Measurements from ENCODE around the gene ANKS1B. TPM values are rescaled to one million over a fixed set of nuclear protein-coding genes. Genes with fewer than 3 reads are reported as not detected.

ANKS1B gene
- total and polyA plus RNA-seq, 2 of the 4 experiments (the other 2 are of a cell fraction), result 0.17 to 0.18 TPM

DNA sequence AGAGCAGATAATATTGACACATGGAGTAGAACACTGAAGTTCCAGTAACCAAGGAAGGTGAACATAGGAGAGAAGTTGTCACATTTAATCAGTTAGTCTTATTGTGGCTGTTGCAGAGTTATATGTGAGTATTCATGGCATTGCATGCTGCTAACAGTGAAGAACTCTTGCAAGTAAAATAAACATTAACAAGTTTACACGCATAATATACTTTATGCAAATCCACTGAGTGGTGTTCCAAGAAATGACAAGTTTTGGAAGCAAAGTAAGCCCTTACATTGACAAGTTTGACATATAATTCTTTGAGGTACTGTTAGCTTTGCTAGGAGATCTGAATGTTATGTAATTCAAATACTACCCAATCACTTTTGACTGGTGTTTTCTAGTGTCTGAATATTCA, 125.6 kb downstream of the ANKS1B start:
- H4K91ac ChIP-seq (ENCODE audit: insufficient read depth, low read depth, low read length), result no peak overlapping the region
- H3K4me3 ChIP-seq (ENCODE audit: insufficient read depth, low read depth, low read length), result no peak overlapping the region
- BruUV-seq (replicated peaks), result no TSS peak
- H2BK15ac ChIP-seq (ENCODE audit: low read depth, low read length), result no peak overlapping the region
- dilution Hi-C loops (cut with HindIII; ENCODE audit: low sequenced_read_pairs, unreplicated experiment), result no loop called here
- no peaks in the 10 kb centered on the region for H3K79me1 ChIP-seq (ENCODE audit: low read depth in 1 of 2, low read length in 2 of 2)
- no peak overlapping the region for H3K14ac ChIP-seq (replicated peaks; ENCODE audit: low read depth, low read length)
- no peaks in the 10 kb centered on the region for H4K20me1 ChIP-seq (ENCODE audit: insufficient read depth, low read length)
- no peak overlapping the region for H2BK5ac ChIP-seq (ENCODE audit: low read depth, low read length, poor library complexity, severe bottlenecking)
- H3K9me1 ChIP-seq (ENCODE audit: insufficient read depth, low read length), result no peaks in the 10 kb centered on the region
- no peak for DNase-seq
- no peak overlapping the region for H3K23ac ChIP-seq (ENCODE audit: low read depth, low read length)
- no peak overlapping the region for H4K8ac ChIP-seq (ENCODE audit: low read depth in 2 of 2, low read length in 2 of 2)
- WGBS, 2 experiments (ENCODE audit: extremely low coverage in 2 of 2, insufficient read length in 1 of 2), result no CpG with 5 or more reads among the region's 1 CpG
- H3K18ac ChIP-seq (ENCODE audit: low read depth, low read length), result no peak overlapping the region
- H2BK120ac ChIP-seq (ENCODE audit: low read depth, low read length), result no peak overlapping the region
- no peak overlapping the region for H3K56ac ChIP-seq (ENCODE audit: extremely low read depth, insufficient read depth, low read length)
- intact Hi-C loops (cut with micrococcal nuclease), result no loop called here
- in situ Hi-C loops (cut with MboI; ENCODE audit: low sequenced_read_pairs), result no loop called here
- TF ChIP-seq, protein P1, sequence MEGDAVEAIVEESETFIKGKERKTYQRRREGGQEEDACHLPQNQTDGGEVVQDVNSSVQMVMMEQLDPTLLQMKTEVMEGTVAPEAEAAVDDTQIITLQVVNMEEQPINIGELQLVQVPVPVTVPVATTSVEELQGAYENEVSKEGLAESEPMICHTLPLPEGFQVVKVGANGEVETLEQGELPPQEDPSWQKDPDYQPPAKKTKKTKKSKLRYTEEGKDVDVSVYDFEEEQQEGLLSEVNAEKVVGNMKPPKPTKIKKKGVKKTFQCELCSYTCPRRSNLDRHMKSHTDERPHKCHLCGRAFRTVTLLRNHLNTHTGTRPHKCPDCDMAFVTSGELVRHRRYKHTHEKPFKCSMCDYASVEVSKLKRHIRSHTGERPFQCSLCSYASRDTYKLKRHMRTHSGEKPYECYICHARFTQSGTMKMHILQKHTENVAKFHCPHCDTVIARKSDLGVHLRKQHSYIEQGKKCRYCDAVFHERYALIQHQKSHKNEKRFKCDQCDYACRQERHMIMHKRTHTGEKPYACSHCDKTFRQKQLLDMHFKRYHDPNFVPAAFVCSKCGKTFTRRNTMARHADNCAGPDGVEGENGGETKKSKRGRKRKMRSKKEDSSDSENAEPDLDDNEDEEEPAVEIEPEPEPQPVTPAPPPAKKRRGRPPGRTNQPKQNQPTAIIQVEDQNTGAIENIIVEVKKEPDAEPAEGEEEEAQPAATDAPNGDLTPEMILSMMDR (conservative IDR thresholded peaks at IDR 0.05; ENCODE audit: low read depth, low read length), result no peak
- TF ChIP-seq BHLHE40 (IDR thresholded peaks at IDR 0.05; ENCODE audit: low read depth, low read length) (no peak), MXI1 (IDR thresholded peaks at IDR 0.05; ENCODE audit: borderline replicate concordance, low read depth, low read length) (no peak), RFX5 (IDR thresholded peaks at IDR 0.05; ENCODE audit: low read depth, low read length) (no peak), CEBPB (IDR thresholded peaks at IDR 0.05; ENCODE audit: low read depth, low read length) (no peak), RAD21 (IDR thresholded peaks at IDR 0.05; ENCODE audit: low read length) (no peak), POLR2A (IDR thresholded peaks at IDR 0.05; ENCODE audit: low read depth, low read length) (no peak), MAZ (IDR thresholded peaks at IDR 0.05; ENCODE audit: borderline replicate concordance, low read depth, low read length) (no peak), SMC3 (IDR thresholded peaks at IDR 0.05; ENCODE audit: low read depth, low read length) (no peak), CHD1 (IDR thresholded peaks at IDR 0.05; ENCODE audit: low read depth, low read length) (no peak), MAFK (IDR thresholded peaks at IDR 0.05; ENCODE audit: low read depth, low read length) (no peak), FOS (IDR thresholded peaks at IDR 0.05; ENCODE audit: low read depth, low read length) (no peak), RCOR1 (IDR thresholded peaks at IDR 0.05; ENCODE audit: insufficient replicate concordance, low read length) (no peak), NFE2L2 (IDR thresholded peaks at IDR 0.05; ENCODE audit: low read depth, low read length) (no peak)
- TF ChIP-seq, protein P2, sequence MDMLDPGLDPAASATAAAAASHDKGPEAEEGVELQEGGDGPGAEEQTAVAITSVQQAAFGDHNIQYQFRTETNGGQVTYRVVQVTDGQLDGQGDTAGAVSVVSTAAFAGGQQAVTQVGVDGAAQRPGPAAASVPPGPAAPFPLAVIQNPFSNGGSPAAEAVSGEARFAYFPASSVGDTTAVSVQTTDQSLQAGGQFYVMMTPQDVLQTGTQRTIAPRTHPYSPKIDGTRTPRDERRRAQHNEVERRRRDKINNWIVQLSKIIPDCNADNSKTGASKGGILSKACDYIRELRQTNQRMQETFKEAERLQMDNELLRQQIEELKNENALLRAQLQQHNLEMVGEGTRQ (IDR thresholded peaks at IDR 0.05; ENCODE audit: low read depth, low read length), result no peak
- TF ChIP-seq, protein P3, sequence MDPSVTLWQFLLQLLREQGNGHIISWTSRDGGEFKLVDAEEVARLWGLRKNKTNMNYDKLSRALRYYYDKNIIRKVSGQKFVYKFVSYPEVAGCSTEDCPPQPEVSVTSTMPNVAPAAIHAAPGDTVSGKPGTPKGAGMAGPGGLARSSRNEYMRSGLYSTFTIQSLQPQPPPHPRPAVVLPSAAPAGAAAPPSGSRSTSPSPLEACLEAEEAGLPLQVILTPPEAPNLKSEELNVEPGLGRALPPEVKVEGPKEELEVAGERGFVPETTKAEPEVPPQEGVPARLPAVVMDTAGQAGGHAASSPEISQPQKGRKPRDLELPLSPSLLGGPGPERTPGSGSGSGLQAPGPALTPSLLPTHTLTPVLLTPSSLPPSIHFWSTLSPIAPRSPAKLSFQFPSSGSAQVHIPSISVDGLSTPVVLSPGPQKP (IDR thresholded peaks at IDR 0.05; ENCODE audit: borderline replicate concordance, low read depth, low read length), result no peak
- CTCF ChIA-PET, result no interaction called here
- H3K27me3 ChIP-seq (ENCODE audit: control insufficient read depth, insufficient read depth, low read length), result no peaks in the 10 kb centered on the region
- H3K36me3 ChIP-seq (ENCODE audit: control insufficient read depth, insufficient read depth, low read length), result no peaks in the 10 kb centered on the region
- H3K9ac ChIP-seq (ENCODE audit: low read depth, low read length), result no peak overlapping the region
- ATAC-seq (ENCODE audit: low read depth), result no peak
- H3K27ac ChIP-seq (ENCODE audit: insufficient read depth, low read length), result no peak overlapping the region
- H2BK20ac ChIP-seq (ENCODE audit: low read depth, low read length), result no peak overlapping the region
- no peaks in the 10 kb centered on the region for H3K9me3 ChIP-seq (ENCODE audit: control insufficient read depth, insufficient read depth, low read length)
- no peak overlapping the region for H2AFZ ChIP-seq (replicated peaks; ENCODE audit: low read length, poor library complexity)
- POLR2A ChIA-PET (ENCODE audit: unreplicated experiment), result no interaction called here
- H3K4ac ChIP-seq (ENCODE audit: low read depth, low read length), result no peak overlapping the region
- H4K5ac ChIP-seq (ENCODE audit: low read depth, low read length), result no peak overlapping the region
- no peak overlapping the region for H2AK5ac ChIP-seq (ENCODE audit: low read depth, low read length)
- no peak overlapping the region for H2AK9ac ChIP-seq (replicated peaks; ENCODE audit: low read depth, low read length, poor library complexity)
- H3K4me2 ChIP-seq (ENCODE audit: low read depth, low read length), result no peak overlapping the region
- no peaks in the 10 kb centered on the region for H3K4me1 ChIP-seq (ENCODE audit: control insufficient read depth, insufficient read depth, low read length)

All from IMR-90 (cell line).